Endometrial microvascular endothelial cells (primary cell): ENCODE measurements around the gene TUBB. TPM values are rescaled to one million over a fixed set of nuclear protein-coding genes. Genes with fewer than 3 reads are reported as not detected.

Experiments
- in situ Hi-C: cut with HindIII; loops from 2 replicates; pipeline ENCODE4 v1.10.0; 2017; ENCODE audit warnings: low sequenced_read_pairs, low pct_unique_long_range_greater_than_20kb; ENCODE audit errors: inconsistent ontology term
- total RNA-seq: library from RNA; depleted of rRNA; stranded (reverse); fragments of >200 nt; gene quantifications from one replicate; pipeline ENCODE4 v1.2.3, GENCODE V29; 2015; ENCODE audit errors: inconsistent ontology term

Gene TUBB
- total RNA-seq, 1 donor from 2014 or later, result 1,274 TPM

DNA sequence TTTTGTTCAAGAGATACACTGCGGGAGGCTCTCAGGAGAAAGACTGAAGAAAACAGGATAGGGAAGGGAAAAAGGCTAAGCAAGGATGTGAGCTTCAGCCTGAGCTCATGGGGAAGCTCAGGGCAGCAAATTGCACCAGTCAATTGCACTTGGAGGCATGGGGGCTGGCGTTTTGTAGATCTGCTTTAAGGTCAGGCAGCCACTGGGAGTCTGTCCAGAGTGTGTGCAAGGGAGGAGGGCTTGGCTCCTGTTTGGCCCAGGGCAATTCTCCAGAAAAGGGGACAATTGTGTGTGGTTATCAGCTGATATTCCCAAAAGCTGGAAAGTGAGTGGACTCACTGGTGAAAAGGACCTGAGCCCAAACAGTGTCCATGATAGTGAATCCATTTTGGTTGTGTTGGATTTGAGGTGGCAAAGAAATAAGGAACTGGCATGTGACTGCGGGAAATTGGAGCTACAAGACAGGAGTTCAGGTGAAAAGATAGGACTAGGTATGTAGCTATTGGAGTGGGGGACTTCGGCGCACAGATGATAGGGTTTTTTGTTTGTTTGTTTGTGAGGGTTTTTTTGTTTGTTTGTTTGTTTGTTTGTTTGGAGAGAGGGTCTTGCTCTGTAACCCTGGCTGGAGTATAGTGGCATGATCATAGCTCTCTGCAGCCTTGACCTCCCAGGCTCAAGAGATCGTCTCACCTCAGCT lies 46.5 kb downstream of the TUBB start:
- in situ Hi-C loops, result no loop called here

DNA sequence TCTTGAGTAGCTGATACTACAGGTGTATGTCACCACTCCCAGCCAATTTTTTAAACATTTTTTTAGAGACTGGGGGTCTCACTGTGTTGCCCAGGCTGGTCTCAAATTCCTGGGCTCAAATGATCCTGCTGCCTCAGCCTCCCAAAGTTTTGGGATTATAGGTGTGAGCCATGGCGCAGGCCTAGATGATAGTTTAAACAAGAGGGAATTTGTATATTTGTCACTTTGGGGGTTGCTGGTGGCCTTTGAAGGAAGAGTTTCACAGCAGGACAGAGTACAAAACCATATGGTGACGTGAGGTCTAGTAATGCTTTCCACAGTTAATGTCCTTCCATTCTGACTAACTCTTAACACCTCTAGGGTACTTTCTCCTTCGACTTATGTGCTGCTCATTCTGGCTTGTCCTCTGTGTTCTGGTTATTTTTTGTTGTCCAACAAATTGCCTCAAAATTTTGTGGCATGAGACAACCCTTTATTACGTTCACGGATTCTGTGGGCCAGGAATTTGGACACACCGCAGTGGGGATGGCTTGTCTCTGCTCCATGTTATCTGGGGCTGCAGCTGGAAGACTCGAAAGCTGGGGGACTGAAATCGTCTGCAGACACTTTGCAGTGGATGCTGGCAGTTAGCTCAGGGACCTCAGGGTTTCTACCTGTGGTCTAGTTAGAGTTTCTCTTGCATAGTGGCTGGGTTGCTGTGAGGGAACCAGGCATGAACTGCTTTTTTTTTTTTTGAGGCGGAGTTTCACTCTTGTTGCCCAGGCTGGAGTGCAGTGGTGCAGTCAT lies 47.2 kb downstream of the TUBB start:
- in situ Hi-C loops, result no loop called here

DNA sequence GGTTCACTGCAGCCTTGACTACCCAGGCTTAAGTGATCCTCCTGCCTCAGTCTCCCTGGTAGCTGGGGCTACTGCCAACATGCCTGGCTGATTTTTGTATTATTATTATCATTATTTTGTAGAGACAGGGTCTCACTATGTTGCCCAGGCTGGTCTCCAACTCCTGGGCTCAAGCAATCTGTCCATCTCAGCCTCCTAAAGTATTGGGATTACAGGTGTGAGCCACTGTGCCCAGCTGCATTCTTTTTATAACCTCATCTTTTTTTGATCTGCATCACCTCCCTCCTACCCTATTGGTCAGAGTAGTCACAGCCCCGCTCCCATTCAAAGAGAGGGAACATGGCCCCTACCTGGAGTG lies 47.8 kb downstream of the TUBB start:
- in situ Hi-C loops, result no loop called here

DNA sequence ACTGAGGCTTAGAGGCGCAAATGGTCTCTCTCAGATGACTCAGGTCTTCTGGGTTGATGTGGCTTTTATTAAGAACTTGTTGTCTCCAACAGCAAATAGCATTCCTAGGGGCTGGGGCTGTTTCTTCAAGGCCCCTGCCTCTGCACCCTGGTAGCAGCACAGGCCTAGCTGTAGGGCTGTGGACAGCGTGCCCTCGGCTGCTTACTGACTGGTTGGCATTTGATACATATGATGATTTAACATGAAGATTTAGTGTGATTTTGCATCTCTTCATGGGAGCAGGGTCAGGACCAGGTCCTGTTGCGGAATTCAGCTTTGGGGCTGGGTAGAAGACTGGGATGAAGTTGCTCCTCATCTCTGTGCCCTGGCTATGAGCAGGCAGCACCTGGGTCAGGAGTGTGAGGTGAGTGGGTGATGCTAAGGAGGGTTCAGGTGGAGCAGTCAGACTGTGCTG lies 48.5 kb downstream of the TUBB start:
- in situ Hi-C loops, result no loop called here

DNA sequence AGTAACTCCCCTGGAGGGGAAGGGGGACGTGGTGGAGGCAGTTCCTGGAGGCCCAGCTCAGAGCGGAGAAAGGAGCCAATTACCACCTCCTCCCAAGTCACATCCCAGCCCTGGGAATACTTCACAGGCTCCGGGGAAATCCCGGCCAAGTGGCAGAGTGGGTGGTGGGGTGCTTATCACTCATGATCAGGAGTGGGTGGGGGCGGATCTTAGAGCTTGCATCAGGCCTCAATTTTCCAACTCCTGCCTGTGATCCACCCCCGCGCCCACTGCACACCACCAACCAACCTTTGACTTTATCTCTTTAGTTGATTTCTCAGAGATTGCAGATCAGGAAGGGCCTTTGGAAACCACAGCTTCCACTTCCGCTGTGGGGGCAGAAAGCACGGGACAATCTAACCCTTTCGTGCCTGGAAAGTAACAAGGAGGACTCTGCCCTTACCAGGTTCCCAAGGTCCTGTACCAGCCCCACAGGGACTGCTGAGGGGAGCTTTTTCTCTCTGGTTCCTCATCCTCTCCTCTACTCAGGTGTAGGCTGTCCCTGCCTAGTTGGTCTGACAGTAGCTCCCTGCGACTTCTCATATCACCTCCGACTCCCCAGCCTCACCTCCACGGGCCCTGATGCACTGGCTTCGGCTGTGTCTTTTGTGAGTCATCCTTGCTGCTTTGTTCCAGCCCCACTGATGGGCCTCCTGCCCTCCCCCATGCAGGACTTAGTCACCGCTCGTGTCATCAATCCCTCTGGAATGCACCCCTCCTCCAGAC lies 49.1 kb downstream of the TUBB start:
- in situ Hi-C loops, result no loop called here

DNA sequence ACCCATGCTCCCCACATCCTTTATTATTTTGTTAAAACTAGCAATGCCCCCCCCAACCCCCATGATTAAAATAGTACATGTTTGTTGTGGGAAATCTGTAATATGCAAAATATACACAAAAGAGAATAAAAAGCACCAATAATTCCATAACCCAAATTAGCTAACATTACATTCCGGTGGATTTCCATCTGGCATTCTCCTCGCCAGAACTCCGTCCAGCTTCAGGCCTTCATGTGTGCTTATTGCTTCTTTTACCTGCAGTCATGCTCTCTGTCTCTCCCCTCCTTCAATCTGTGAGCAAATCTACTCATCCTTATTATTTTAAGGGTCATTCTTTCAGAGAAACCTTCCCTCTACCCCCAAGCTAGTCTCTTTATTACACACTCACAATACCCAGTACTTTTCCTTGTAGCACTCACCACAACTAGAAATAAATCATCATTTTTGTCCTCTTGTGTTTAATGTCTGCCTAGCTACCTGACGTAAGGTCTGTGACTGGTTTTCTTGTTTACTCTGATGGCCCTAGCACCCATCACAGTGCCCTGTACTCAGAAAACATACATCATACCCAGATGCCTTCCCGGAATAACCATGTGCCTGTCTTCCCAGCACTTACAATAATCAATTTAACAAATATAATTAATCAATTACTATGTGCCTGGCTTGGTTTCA lies 49.8 kb downstream of the TUBB start:
- in situ Hi-C loops, result no loop called here

DNA sequence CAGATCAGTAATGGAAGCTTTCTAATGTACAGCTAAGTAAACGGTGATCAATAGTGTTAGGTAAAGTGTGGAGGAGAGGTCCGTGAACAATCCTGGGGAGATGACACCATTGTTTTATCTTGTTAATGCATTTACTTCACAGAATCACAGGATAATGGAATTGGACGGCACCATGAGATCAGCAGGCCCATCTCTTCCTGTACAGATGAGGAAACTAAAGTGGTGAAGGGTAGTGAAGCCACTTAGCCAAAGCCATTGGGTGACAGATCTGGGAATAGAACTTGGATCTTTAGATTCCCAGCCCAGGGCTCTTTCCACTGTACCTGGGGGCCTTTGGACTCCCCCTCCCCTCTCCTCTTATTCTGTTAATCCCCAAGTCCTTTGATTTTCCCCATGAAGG lies 50.4 kb downstream of the TUBB start:
- in situ Hi-C loops, result no loop called here

DNA sequence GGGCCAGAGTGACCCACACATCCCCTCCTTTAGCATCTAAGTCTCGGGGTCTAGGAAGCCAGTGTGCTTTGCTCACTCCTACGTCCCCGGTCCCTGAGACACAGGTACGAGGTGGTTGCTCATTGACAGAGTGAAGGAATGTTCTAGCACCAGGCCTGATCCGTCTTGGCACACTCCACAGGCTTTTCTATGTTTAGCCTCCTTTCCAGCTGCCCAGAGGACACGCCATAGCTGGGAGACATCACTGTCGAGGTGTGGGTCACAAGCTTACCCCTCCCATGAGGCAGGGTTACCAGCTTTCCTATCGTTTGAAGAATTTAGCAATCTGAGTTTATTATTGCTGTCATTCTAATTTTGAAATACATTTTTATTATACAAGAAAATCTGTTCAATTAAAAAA lies 54.5 kb downstream of the TUBB start:
- in situ Hi-C loops, result no loop called here

Other genes starting within 250 kb of the TUBB start
- gene HLA-E, start 230.8 kb upstream of the TUBB start, total RNA-seq, result 514 TPM
- 58.6 TPM for gene GNL1, start 163.9 kb upstream of the TUBB start, total RNA-seq
- 2.2 TPM for gene PRR3, start 163.1 kb upstream of the TUBB start, total RNA-seq
- 35.9 TPM for gene ABCF1, start 148.9 kb upstream of the TUBB start, total RNA-seq
- 25.4 TPM for gene PPP1R10, start 103.1 kb upstream of the TUBB start, total RNA-seq
- gene MRPS18B, start 102.5 kb upstream of the TUBB start, total RNA-seq, result 50.0 TPM
- 4.1 TPM for gene ATAT1, start 93.5 kb upstream of the TUBB start, total RNA-seq
- gene C6orf136, start 73.2 kb upstream of the TUBB start, total RNA-seq, result 13.4 TPM
- 39.8 TPM for gene DHX16, start 47.3 kb upstream of the TUBB start, total RNA-seq
- 86.2 TPM for gene PPP1R18, start 33.7 kb upstream of the TUBB start, total RNA-seq
- 30.8 TPM for gene NRM, start 29.4 kb upstream of the TUBB start, total RNA-seq
- 17.1 TPM for gene MDC1, start 3.1 kb upstream of the TUBB start, total RNA-seq
- 133 TPM for gene FLOT1, start 22.3 kb downstream of the TUBB start, total RNA-seq
- 76.4 TPM for gene IER3, start 24.2 kb downstream of the TUBB start, total RNA-seq
- gene DDR1, start 164.2 kb downstream of the TUBB start, total RNA-seq, result 16.6 TPM
- 11.6 TPM for gene GTF2H4, start 187.9 kb downstream of the TUBB start, total RNA-seq
- gene VARS2, start 193.9 kb downstream of the TUBB start, total RNA-seq, result 37.4 TPM
- not detected for gene SFTA2, start 211.8 kb downstream of the TUBB start, total RNA-seq
- gene MUCL3, start 220.6 kb downstream of the TUBB start, total RNA-seq, result not detected